GM12878 (cell line): ENCODE data around the gene FZD10. TPM values are rescaled to one million over a fixed set of nuclear protein-coding genes. Genes with fewer than 3 reads are reported as not detected.

Experiments used
- ATAC-seq: fragments of 200-7000 bp; cut with Tn5 transposase; 3 replicates; pipeline ENCODE4 v1.9.1; 2020; ENCODE audit warnings: mild to moderate bottlenecking, moderate library complexity
- BruUV-seq: library from RNA; stranded (reverse); fragments of 400-500 nt; replicated peaks from 2 replicates; lab custom pipeline; 2021; lab: Mats Ljungman, UMichigan
- CTCF ChIA-PET: fragments of 300-600 bp; sonication (Branson Sonifier 250); formaldehyde crosslinking; extraction: SDS; loops from one replicate; lab custom pipeline; 2021; ENCODE audit warnings: inconsistent platforms; lab: Yijun Ruan, JAX
- POLR2A ChIA-PET: fragments of 350-600 bp; formaldehyde crosslinking; extraction: SDS; loops from one replicate; lab custom pipeline; 2021; ENCODE audit warnings: inconsistent platforms; lab: Charles Lee
- RAD21 ChIA-PET: fragments of 300-600 bp; sonication (Branson Sonifier 250); formaldehyde crosslinking; loops from one replicate; lab custom pipeline; 2023; ENCODE audit warnings: antibody characterized with exemption; ENCODE audit not compliant: unreplicated experiment; lab: Charles Lee
- SMC1A ChIA-PET: fragments of 300-600 bp; sonication (Branson Sonifier 250); formaldehyde crosslinking; loops from one replicate; lab custom pipeline; 2023; ENCODE audit not compliant: unreplicated experiment, uncharacterized antibody; lab: Charles Lee
- DNase-seq: peaks from one replicate; pipeline ENCODE4 v3.0.0-alpha.2; 2011; ENCODE audit warnings: low read depth, low spot score
- FAIRE-seq: peaks from 3 replicates; lab custom pipeline; 2011; peaks lifted over from hg19 to GRCh38; lab: Jason Lieb, UNC
- H2AFZ ChIP-seq: 2 replicates; pipeline ENCODE4 v1.6.0; 2011; ENCODE audit warnings: low read depth, low read length, control low read depth; ENCODE audit not compliant: control insufficient read depth
- H3K27ac ChIP-seq: 2 replicates; pipeline ENCODE4 v1.5.1; 2011; ENCODE audit warnings: control low read depth; ENCODE audit not compliant: control insufficient read depth, insufficient read depth
- H3K27me3 ChIP-seq, 2 experiments: replicated peaks in 1 of 2; 2 replicates each; pipeline versions ENCODE4 v1.6.0 to v1.6.1; 2011; ENCODE audit warnings: low read length in 1 of 2; ENCODE audit not compliant: control insufficient read depth in 2 of 2, insufficient read depth in 2 of 2
- H3K36me3 ChIP-seq, 2 experiments: 2 replicates each; pipeline ENCODE4 v1.5.1; 2011; ENCODE audit warnings: low read length in 1 of 2; ENCODE audit not compliant: control insufficient read depth in 2 of 2, insufficient read depth in 2 of 2
- H3K4me1 ChIP-seq: 2 replicates; pipeline ENCODE4 v1.6.1; 2011; ENCODE audit warnings: mild to moderate bottlenecking, low read length, moderate library complexity, mixed read lengths; ENCODE audit not compliant: control insufficient read depth, insufficient read depth
- H3K4me2 ChIP-seq: 2 replicates; pipeline ENCODE4 v1.6.0; 2011; ENCODE audit warnings: control low read depth; ENCODE audit not compliant: control insufficient read depth, insufficient read depth
- H3K4me3 ChIP-seq: fragments of 200-600 bp; sonication (generic); 2 replicates; pipeline ENCODE4 v1.5.1; 2016
- H3K79me2 ChIP-seq: 2 replicates; pipeline ENCODE4 v1.6.0; 2011; ENCODE audit warnings: low read length; ENCODE audit not compliant: control insufficient read depth, insufficient read depth
- H3K9ac ChIP-seq: 2 replicates; pipeline ENCODE4 v1.8.0; 2011; ENCODE audit warnings: low read length, control low read depth, mixed read lengths; ENCODE audit not compliant: control insufficient read depth, insufficient read depth
- H3K9me3 ChIP-seq: replicated peaks from 3 replicates; pipeline ENCODE4 v1.5.1; 2011; ENCODE audit warnings: mild to moderate bottlenecking, low read length; ENCODE audit not compliant: control insufficient read depth, insufficient read depth
- H4K20me1 ChIP-seq: 2 replicates; pipeline ENCODE4 v1.6.0; 2011; ENCODE audit not compliant: control insufficient read depth, insufficient read depth
- CBFB ChIP-seq: IDR thresholded peaks from 2 replicates; pipeline ENCODE4 v1.6.1; 2016; ENCODE audit warnings: antibody characterized with exemption, low read depth
- E2F8 ChIP-seq: fragments of 450-650 bp; IDR thresholded peaks from 2 replicates; pipeline ENCODE4 v1.6.1; 2018; ENCODE audit warnings: mild to moderate bottlenecking, low read depth, moderate library complexity; ENCODE audit not compliant: partially characterized antibody
- EGR1 ChIP-seq, 2 experiments: IDR thresholded peaks; 1 replicate in 1 of 2; 2 replicates in 1 of 2; pipeline ENCODE4 v1.6.1; 2011 to 2012; ENCODE audit warnings: low read depth in 2 of 2, low read length in 2 of 2, borderline replicate concordance in 1 of 2, mild to moderate bottlenecking in 1 of 2, moderate library complexity in 1 of 2
- HDGF ChIP-seq: fragments of 450-650 bp; IDR thresholded peaks from 2 replicates; pipeline ENCODE4 v1.6.1; 2016; ENCODE audit warnings: antibody characterized with exemption
- IKZF1 ChIP-seq: fragments of 450-650 bp; conservative IDR thresholded peaks from 2 replicates; pipeline ENCODE4 v1.6.1; 2017; ENCODE audit warnings: antibody characterized with exemption, mild to moderate bottlenecking
- KAT2A ChIP-seq: conservative IDR thresholded peaks from 2 replicates; pipeline ENCODE4 v1.6.1; 2011; ENCODE audit warnings: low read depth, low read length; ENCODE audit not compliant: control insufficient read depth
- LARP7 ChIP-seq: fragments of 450-650 bp; IDR thresholded peaks from 2 replicates; pipeline ENCODE4 v1.6.1; 2017; ENCODE audit warnings: mild to moderate bottlenecking
- MXI1 ChIP-seq: fragments of 150-350 bp; IDR thresholded peaks from 2 replicates; pipeline ENCODE4 v1.6.1; 2011; ENCODE audit warnings: low read depth, mild to moderate bottlenecking, inconsistent platforms, low read length, improper control_type of control experiment
- MYC ChIP-seq: IDR thresholded peaks from 2 replicates; pipeline ENCODE4 v1.6.1; 2011; ENCODE audit warnings: mild to moderate bottlenecking, low read length, moderate library complexity, inconsistent platforms; ENCODE audit not compliant: insufficient read depth, insufficient replicate concordance, insufficient read length, severe bottlenecking
- NR2F1 ChIP-seq: fragments of 450-650 bp; conservative IDR thresholded peaks from 2 replicates; pipeline ENCODE4 v1.6.1; 2017; ENCODE audit warnings: mild to moderate bottlenecking
- SIX5 ChIP-seq: IDR thresholded peaks from 2 replicates; pipeline ENCODE4 v1.6.1; 2011; ENCODE audit warnings: mild to moderate bottlenecking, low read depth, low read length, moderate library complexity; ENCODE audit not compliant: severe bottlenecking
- SMARCA5 ChIP-seq: fragments of 450-650 bp; IDR thresholded peaks from 2 replicates; pipeline ENCODE4 v1.6.1; 2017; ENCODE audit warnings: mild to moderate bottlenecking
- SP1 ChIP-seq: IDR thresholded peaks from one replicate; pipeline ENCODE4 v1.6.1; 2011; ENCODE audit warnings: low read depth, low read length
- SREBF2 ChIP-seq: IDR thresholded peaks from 2 replicates; pipeline ENCODE4 v1.6.1; 2012; ENCODE audit warnings: mild to moderate bottlenecking, low read length
- TCF3 ChIP-seq: IDR thresholded peaks from 2 replicates; pipeline ENCODE4 v1.6.1; 2012; ENCODE audit warnings: low read depth, mild to moderate bottlenecking, low read length, borderline replicate concordance; ENCODE audit not compliant: insufficient read depth
- USF2 ChIP-seq: IDR thresholded peaks from 2 replicates; pipeline ENCODE4 v1.6.1; 2011; ENCODE audit warnings: low read depth, low read length, improper control_type of control experiment, borderline replicate concordance
- ZNF687 ChIP-seq: fragments of 450-650 bp; IDR thresholded peaks from 2 replicates; pipeline ENCODE4 v1.6.1; 2017; ENCODE audit warnings: mild to moderate bottlenecking, moderate library complexity
- ZSCAN29 ChIP-seq: fragments of 450-650 bp; IDR thresholded peaks from 2 replicates; pipeline ENCODE4 v1.6.1; 2017; ENCODE audit warnings: mild to moderate bottlenecking, moderate library complexity
- WGBS: methylation state at CpG from one replicate; pipeline ENCODE4 v1.1.6; 2016; ENCODE audit warnings: low lambda C conversion rate; ENCODE audit not compliant: insufficient replicate concordance, insufficient coverage; ENCODE audit errors: missing lambda C conversion rate; 5-methylcytosine and 5-hydroxymethylcytosine counted together
- in situ Hi-C: fragments of 300-500 bp; cut with MboI; formaldehyde crosslinking; loops from 9 replicates; pipeline ENCODE4 v1.14.3; 2018; ENCODE audit warnings: mixed read lengths
- intact Hi-C: fragments of 100-400 bp; cut with micrococcal nuclease; formaldehyde crosslinking; loops from one replicate; pipeline ENCODE4 v1.14.2; 2022; ENCODE audit not compliant: unreplicated experiment
- polyA plus RNA-seq, 11 experiments: library from polyadenylated mRNA; depleted of rRNA in 4 of 11; unstranded in 6 of 11; stranded (reverse) in 5 of 11; fragments of >200 nt; fragmentation: Nextera tagmentation in 4 of 11; fragmentation: Illumina TruSeq in 1 of 11; extraction: Ambion mirVana in 4 of 11; extraction: Trizol in 1 of 11; gene quantifications; 1 replicate in 1 of 11; 2 replicates in 10 of 11; pipeline versions ENCODE4 v1.2.1 to v1.2.3, GENCODE V29; 2011 to 2016; ENCODE audit warnings: inconsistent platforms in 2 of 11, missing spikeins in 2 of 11, low read depth in 1 of 11
- total RNA-seq, 4 experiments: library from RNA; depleted of rRNA in 3 of 4; stranded (reverse); fragments of >200 nt in 3 of 4; fragmentation: Illumina TruSeq in 1 of 4; extraction: Trizol in 1 of 4; gene quantifications; 2 replicates each; pipeline versions ENCODE4 v1.2.1 to v1.2.3, GENCODE V29; 2013 to 2021

FZD10 gene
- total and polyA plus RNA-seq, 10 of the 15 experiments (the other 5 are each of a cell fraction or from before 2014, with no cell fraction given), result not detected

DNA sequence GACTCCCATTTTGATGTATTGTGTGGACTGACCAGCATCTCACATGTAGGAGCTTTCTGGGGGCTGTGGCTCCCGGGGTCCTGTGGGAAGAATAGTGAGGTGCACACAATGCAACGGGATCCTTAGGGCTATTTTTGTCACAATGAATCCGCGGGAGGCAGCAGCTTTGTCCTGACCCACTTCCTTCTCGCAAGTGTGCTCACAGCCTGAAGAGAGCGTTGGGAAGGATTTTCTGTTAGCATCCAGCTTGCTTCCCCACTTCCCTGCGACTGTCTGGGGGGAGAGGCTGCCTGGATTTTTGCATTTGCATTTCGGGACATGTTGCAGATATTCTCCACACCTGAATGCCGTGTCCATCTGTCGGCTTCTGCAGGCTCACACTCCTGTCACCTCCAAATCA is 31.9 kb downstream of the FZD10 start:
- Histone ChIP-seq H2AFZ (no peak overlapping the region), H3K9me3 (no peaks in the 10 kb centered on the region), H4K20me1 (no peaks in the 10 kb centered on the region), H3K4me1 (no peaks in the 10 kb centered on the region), H3K4me3 (no peak overlapping the region), H3K27ac (no peak overlapping the region), H3K27me3 (no peaks in the 10 kb centered on the region), H3K36me3 (no peaks in the 10 kb centered on the region), H3K4me2 (no peak overlapping the region), H3K9ac (no peak overlapping the region), H3K79me2 (no peaks in the 10 kb centered on the region)
- ATAC-seq (no peak), DNase-seq (no peak), FAIRE-seq (no peak)
- ChIA-PET CTCF (no interaction called here), SMC1A (no interaction called here), RAD21 (no interaction called here), POLR2A (no interaction called here)
- in situ Hi-C loops, result no loop called here
- intact Hi-C loops, result no loop called here
- no TSS peak for BruUV-seq
- 15% methylated on average over 10 of the region's 10 CpGs for WGBS
- TF ChIP-seq MYC, result no peak
- TF ChIP-seq USF2, result no peak
- TF ChIP-seq SP1, result no peak
- no peak for TF ChIP-seq SMARCA5
- TF ChIP-seq SIX5, result no peak
- no peak for TF ChIP-seq ZNF687
- no peak for TF ChIP-seq EGR1 (IDR thresholded peaks at IDR 0.05; ENCODE audit: borderline replicate concordance in 1 of 2, low read depth in 2 of 2, low read length in 2 of 2)
- no peak for TF ChIP-seq KAT2A
- no peak for TF ChIP-seq MXI1
- no peak for TF ChIP-seq CBFB
- no peak for TF ChIP-seq E2F8
- no peak for TF ChIP-seq SREBF2
- TF ChIP-seq NR2F1, result no peak
- TF ChIP-seq ZSCAN29, result no peak
- no peak for TF ChIP-seq LARP7
- TF ChIP-seq HDGF, result no peak
- no peak for TF ChIP-seq TCF3
- TF ChIP-seq IKZF1, result no peak
